Activated T-cell treated with anti-CD3 and anti-CD28 coated beads for 4 hours (primary cell): ENCODE measurements around the gene SFMBT1.

Experiments
- DNase-seq: peaks from one replicate; pipeline ENCODE4 v3.0.0-alpha.2; 2020

SFMBT1 gene

GRCh38 chr3:53045518-53046170 is at the start of gene SFMBT1:
SFMBT1 (minus strand) TSS chr3:53046073; CDS start chr3:52969128, 76,945 bp downstream.
- DNase-seq: peak; percentile 67

GRCh38 chr3:53092942-53093341 is 47.1 kb upstream of the SFMBT1 start:
- no peak for DNase-seq

- DNase-seq: no peak
Measured at GRCh38 chr3:53092216-53092615, 46.3 kb upstream of the SFMBT1 start.

GRCh38 chr3:53091011-53091410 is 45.1 kb upstream of the SFMBT1 start:
- no peak for DNase-seq

- DNase-seq: no peak
Measured at GRCh38 chr3:53089511-53089910, 43.6 kb upstream of the SFMBT1 start.

GRCh38 chr3:53085476-53085875 is 39.6 kb upstream of the SFMBT1 start:
- DNase-seq: no peak

GRCh38 chr3:53084310-53085001 is 38.6 kb upstream of the SFMBT1 start:
- no peak for DNase-seq

- no peak for DNase-seq
Measured at GRCh38 chr3:53083949-53084309, 38.1 kb upstream of the SFMBT1 start.

- no peak for DNase-seq
Measured at GRCh38 chr3:53083521-53083920, 37.6 kb upstream of the SFMBT1 start.

- no peak for DNase-seq
Measured at GRCh38 chr3:53082736-53083135, 36.9 kb upstream of the SFMBT1 start.

- no peak for DNase-seq
Measured at GRCh38 chr3:53081318-53081717, 35.4 kb upstream of the SFMBT1 start.

- DNase-seq: no peak
Measured at GRCh38 chr3:53080612-53081205, 34.8 kb upstream of the SFMBT1 start.

GRCh38 chr3:53079791-53080555 is 34.1 kb upstream of the SFMBT1 start:
- DNase-seq: no peak

- DNase-seq: no peak
Measured at GRCh38 chr3:53079147-53079546, 33.3 kb upstream of the SFMBT1 start.

- no peak for DNase-seq
Measured at GRCh38 chr3:53078656-53079055, 32.8 kb upstream of the SFMBT1 start.

- DNase-seq: no peak
Measured at GRCh38 chr3:53077476-53078220, 31.8 kb upstream of the SFMBT1 start.

GRCh38 chr3:53075743-53076140 is 29.9 kb upstream of the SFMBT1 start:
- no peak for DNase-seq

GRCh38 chr3:53074761-53075742 is 29.2 kb upstream of the SFMBT1 start:
- no peak for DNase-seq

GRCh38 chr3:53074366-53074696 is 28.5 kb upstream of the SFMBT1 start:
- no peak for DNase-seq

- no peak for DNase-seq
Measured at GRCh38 chr3:53073553-53074365, 27.9 kb upstream of the SFMBT1 start.
